SK-N-MC (cell line): ENCODE results near the gene NDRG3.

ENCODE experiments used
- DNase-seq: peaks from one replicate; pipeline ENCODE4 v3.0.0-alpha.2; 2011; ENCODE audit warnings: low read depth, low spot score
- H3K27ac ChIP-seq: fragments of 200-600 bp; sonication (generic); 2 replicates; pipeline ENCODE4 v1.5.1; 2016; ENCODE audit warnings: mixed run types
- H3K36me3 ChIP-seq: fragments of 200-600 bp; sonication (generic); 2 replicates; pipeline ENCODE4 v1.6.1; 2017; ENCODE audit warnings: antibody characterized with exemption, low read length, mixed read lengths; ENCODE audit not compliant: insufficient read depth
- H3K4me3 ChIP-seq: fragments of 200-600 bp; sonication (generic); 2 replicates; pipeline ENCODE4 v1.5.1; 2016
- H3K9ac ChIP-seq: fragments of 200-600 bp; sonication (generic); 2 replicates; pipeline ENCODE4 v1.8.0; 2017; ENCODE audit warnings: mixed run types, mixed read lengths; ENCODE audit not compliant: insufficient read length
- H3K9me3 ChIP-seq: fragments of 200-600 bp; sonication (generic); 2 replicates; pipeline ENCODE4 v1.6.1; 2017; ENCODE audit warnings: low read depth, mild to moderate bottlenecking, antibody characterized with exemption, low read length, moderate library complexity, mixed read lengths
- EZH2 ChIP-seq: fragments of 200-600 bp; sonication (generic); IDR thresholded peaks from one replicate; pipeline ENCODE4 v1.6.1; 2017; ENCODE audit warnings: antibody characterized with exemption
- FOXP2 ChIP-seq: optimal IDR thresholded peaks from 2 replicates; pipeline ENCODE3; 2011; ENCODE audit warnings: mild to moderate bottlenecking, moderate library complexity; ENCODE audit not compliant: insufficient read depth; ENCODE audit errors: extremely low read length, control extremely low read depth
- POLR2AphosphoS5 ChIP-seq: IDR thresholded peaks from 2 replicates; pipeline ENCODE4 v1.6.1; 2012; ENCODE audit warnings: mild to moderate bottlenecking, low read depth, low read length, borderline replicate concordance

The NDRG3 gene

DNA sequence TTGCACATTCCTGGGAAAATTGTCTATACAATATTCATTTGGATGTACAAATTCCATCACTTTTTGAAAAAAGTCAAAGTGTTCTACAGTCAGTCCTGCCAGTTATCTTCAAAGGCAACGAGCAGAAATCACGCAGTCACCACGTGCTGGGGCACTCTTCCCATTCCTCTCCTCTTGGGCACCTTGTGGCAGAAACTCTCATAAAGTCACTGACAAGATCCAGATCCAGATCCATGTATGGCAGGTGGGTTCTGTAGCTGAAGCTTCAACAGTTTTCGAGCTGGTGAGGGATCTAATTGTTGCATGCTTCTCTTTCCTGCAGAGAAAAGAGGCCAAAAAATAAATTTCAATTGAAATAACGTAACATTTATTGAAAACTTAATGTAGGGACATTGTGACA is 6.7 kb upstream of the NDRG3 start:
- DNase-seq, result no peak
- Histone ChIP-seq H3K36me3 (peaks cover 52% of the 10 kb centered on the region), H3K9ac (no peak overlapping the region), H3K27ac (no peak overlapping the region), H3K4me3 (no peak overlapping the region), H3K9me3 (no peaks in the 10 kb centered on the region)
- TF ChIP-seq EZH2 (no peak), FOXP2 (no peak), POLR2AphosphoS5 (no peak)

DNA sequence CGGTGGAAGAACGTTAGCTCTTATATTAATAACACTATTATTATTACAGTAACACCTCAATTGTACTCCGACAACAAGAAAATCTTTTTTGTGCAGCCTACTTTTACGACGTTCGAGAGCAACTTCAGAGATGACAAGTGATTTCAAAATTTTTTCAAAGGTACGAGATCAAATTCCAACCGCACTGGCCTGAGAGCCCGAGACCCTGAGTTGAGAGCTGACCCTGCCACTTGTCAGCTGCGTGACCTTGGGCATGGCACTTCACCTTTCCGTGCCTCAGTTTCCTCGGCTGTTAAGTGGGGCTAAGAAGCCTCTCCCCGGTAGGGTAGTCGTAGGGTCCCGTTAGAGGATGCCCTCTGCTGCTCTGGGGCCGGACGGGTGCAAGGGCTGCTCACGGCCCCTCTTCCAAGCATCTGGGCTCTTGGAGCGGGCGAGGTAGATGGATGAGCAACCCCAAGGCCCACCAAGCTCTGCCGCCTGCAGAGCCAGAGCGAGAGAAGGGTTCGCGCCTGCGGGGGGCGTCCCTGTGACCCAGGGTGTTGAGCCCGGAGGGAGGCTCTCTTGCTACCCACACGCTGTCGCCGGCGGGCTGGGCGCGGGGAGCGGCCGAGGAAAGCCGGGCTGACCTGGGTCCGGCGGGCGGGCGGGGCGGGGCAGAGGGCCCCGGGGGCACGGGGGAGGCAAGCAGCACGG is 510 bp downstream of the NDRG3 start:
- Histone ChIP-seq H3K36me3 (no peaks in the 10 kb centered on the region), H3K27ac (no peak overlapping the region), H3K4me3 (peak overlapping the region; percentile 75), H3K9me3 (no peaks in the 10 kb centered on the region), H3K9ac (peak overlapping the region; percentile 61)
- TF ChIP-seq POLR2AphosphoS5, result no peak
- no peak for TF ChIP-seq FOXP2
- TF ChIP-seq EZH2, result no peak
- no peak for DNase-seq

DNA sequence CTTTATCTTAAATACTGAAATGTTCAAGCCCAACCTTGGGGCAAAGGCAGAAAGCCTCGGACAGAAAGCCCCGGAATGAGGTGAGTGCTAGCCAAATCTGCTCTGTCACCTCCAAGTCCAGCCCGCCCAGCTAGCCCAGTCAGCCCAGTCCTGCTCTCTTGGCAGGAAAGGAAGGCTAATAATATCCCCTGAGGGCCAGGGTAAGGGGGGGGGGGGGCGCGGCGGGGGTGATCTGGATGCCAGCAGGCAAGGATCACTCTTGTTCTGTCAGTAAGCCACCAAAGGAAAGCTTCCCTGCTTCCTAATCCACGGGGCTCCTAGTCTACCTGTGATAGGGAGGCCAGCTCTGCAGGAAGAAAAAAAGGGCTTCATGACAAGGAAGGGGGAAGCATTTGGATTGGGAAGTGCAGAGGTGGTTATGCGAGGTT is 1.1 kb downstream of the NDRG3 start:
- no peak overlapping the region for H3K27ac ChIP-seq
- no peaks in the 10 kb centered on the region for H3K36me3 ChIP-seq
- peak overlapping the region; percentile 75 for H3K4me3 ChIP-seq
- no peaks in the 10 kb centered on the region for H3K9me3 ChIP-seq
- no peak overlapping the region for H3K9ac ChIP-seq
- TF ChIP-seq EZH2 (no peak), FOXP2 (no peak), POLR2AphosphoS5 (no peak)
- DNase-seq, result no peak

DNA sequence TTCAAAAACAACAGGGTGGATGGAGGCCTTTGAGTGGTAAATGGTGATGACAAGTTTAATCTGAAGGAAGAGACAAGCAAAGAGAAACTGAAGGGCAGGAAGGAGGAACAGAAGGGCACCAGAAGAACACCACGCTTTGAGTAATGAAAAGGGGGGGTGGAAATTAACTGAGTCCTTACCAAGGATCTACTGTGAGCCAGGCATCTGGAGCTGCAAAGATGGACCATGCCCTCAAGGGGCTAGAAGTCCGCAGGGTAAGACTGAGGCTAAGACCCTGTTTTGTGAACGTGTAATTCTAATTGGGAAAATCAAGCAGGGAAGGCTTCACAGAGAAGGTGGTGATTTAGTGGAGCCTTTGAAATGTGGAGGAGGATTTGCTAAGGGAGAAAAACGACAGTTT is 1.6 kb downstream of the NDRG3 start:
- TF ChIP-seq EZH2, result no peak
- TF ChIP-seq FOXP2, result no peak
- TF ChIP-seq POLR2AphosphoS5, result no peak
- no peak for DNase-seq
- no peak overlapping the region for H3K4me3 ChIP-seq
- no peak overlapping the region for H3K27ac ChIP-seq
- no peaks in the 10 kb centered on the region for H3K9me3 ChIP-seq
- H3K36me3 ChIP-seq, result no peaks in the 10 kb centered on the region
- no peak overlapping the region for H3K9ac ChIP-seq

DNA sequence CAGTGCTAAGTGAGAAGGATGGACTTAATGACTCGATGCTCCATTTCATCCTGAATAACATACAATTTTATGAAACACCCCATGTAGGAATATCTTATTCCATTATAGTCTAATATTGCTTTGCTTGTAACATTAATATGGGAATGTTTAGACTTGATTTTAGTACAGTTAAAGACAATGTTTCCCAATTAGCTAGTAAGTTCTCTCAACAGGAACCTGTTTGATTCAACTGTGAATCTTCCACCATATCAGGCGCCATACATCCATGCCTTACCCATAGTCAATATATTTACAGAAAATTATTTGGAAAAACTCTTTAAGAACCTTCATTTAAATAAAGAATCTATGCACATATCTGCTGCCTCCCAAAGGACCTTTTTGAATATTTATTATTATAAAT is 3.3 kb downstream of the NDRG3 start:
- TF ChIP-seq FOXP2 (no peak), EZH2 (no peak), POLR2AphosphoS5 (no peak)
- no peak overlapping the region for H3K4me3 ChIP-seq
- no peaks in the 10 kb centered on the region for H3K36me3 ChIP-seq
- no peak for DNase-seq
- no peaks in the 10 kb centered on the region for H3K9me3 ChIP-seq
- H3K27ac ChIP-seq, result no peak overlapping the region
- no peak overlapping the region for H3K9ac ChIP-seq

DNA sequence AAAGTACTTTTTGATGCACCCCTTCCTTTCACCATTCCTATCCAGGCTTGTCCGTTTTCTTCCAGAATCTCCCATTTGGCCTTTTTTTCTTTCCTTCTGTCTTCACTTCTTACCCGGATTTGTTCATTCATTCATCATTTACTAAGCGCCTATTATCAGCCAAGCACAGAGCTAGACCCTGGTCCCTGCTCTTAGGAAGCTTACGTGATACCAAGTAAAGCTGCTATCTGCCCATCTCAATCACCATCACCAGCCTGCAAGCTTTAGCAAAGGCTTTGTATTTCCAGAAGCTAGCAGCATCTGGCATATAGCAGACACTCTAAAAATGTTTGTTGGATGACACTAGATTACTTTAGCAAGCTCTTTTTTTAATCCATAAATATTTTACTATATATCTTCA is 4.8 kb downstream of the NDRG3 start:
- H3K9ac ChIP-seq, result no peak overlapping the region
- DNase-seq, result no peak

DNA sequence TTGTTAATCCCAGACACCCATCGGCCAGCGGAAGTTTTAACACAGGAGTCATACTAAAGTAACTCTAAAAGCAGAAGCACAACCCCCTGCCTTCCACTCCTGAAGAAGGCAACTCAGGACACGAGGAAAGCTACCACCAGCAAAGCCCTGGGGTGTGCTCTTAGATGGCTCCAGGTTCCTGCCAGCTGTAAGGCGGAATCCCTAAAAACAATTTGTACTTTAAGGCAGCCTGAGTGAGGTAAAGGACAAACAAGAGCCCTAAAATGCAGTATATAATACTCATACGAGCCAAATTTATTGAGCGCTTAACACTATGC is 8.7 kb downstream of the NDRG3 start:
- DNase-seq, result no peak
- no peak overlapping the region for H3K4me3 ChIP-seq
- no peaks in the 10 kb centered on the region for H3K9me3 ChIP-seq
- no peak overlapping the region for H3K9ac ChIP-seq
- H3K27ac ChIP-seq, result no peak overlapping the region
- no peaks in the 10 kb centered on the region for H3K36me3 ChIP-seq
- TF ChIP-seq FOXP2 (no peak), EZH2 (no peak), POLR2AphosphoS5 (no peak)

More for the DNA sequence above, 4.8 kb downstream of the NDRG3 start:
- Histone ChIP-seq H3K4me3 (no peak overlapping the region), H3K27ac (no peak overlapping the region), H3K36me3 (no peaks in the 10 kb centered on the region), H3K9me3 (no peaks in the 10 kb centered on the region)
- TF ChIP-seq FOXP2 (no peak), POLR2AphosphoS5 (no peak), EZH2 (no peak)

DNA sequence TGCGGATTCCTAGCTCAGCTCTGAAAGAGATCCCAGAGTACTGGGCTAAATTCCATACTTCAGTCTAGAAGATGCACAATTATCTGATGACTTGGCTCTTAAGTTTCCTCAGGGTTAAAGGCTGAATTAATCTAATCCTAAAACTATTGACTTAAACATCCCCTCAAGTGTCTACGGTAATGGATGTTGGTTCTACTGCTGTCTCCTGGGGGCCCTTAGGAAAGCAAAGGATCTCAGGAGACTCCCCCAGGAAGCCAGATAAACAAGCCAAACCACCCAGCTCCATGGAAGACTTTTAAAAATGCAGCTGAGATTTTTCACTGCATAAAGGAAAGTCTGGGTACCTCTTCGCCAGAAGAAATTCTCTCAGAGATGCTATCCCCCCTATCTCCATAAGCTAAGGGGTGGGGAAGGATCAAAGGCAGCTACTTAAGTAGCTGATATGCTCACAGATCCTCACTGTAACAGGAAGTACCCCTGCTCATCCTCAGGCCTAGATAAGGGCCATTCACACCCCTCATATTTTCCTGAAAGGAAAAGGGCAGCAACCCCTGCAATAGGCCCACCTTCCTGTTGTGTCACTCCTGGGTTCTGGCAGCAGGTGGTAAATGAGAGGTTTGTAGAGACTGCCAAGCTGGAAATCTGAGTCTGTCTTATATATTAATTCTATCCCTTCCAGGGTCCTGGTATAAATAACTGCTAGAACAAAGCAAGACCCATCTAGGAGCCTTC is 9.3 kb downstream of the NDRG3 start:
- no peaks in the 10 kb centered on the region for H3K36me3 ChIP-seq
- DNase-seq, result no peak
- H3K4me3 ChIP-seq, result no peak overlapping the region
- no peak overlapping the region for H3K27ac ChIP-seq
- no peaks in the 10 kb centered on the region for H3K9me3 ChIP-seq
- TF ChIP-seq FOXP2 (no peak), POLR2AphosphoS5 (no peak)
- H3K9ac ChIP-seq, result no peak overlapping the region
